8988T (cell line): ENCODE measurements around the gene PEX5.
"Not testable (repeated sequence)": the region's sequence is repeated elsewhere in the genome, so short reads cannot be mapped to it uniquely, and the experiment has no call there.

Experiments used
- DNase-seq: peaks from one replicate; pipeline ENCODE4 v3.0.0; 2011

Gene PEX5

DNA sequence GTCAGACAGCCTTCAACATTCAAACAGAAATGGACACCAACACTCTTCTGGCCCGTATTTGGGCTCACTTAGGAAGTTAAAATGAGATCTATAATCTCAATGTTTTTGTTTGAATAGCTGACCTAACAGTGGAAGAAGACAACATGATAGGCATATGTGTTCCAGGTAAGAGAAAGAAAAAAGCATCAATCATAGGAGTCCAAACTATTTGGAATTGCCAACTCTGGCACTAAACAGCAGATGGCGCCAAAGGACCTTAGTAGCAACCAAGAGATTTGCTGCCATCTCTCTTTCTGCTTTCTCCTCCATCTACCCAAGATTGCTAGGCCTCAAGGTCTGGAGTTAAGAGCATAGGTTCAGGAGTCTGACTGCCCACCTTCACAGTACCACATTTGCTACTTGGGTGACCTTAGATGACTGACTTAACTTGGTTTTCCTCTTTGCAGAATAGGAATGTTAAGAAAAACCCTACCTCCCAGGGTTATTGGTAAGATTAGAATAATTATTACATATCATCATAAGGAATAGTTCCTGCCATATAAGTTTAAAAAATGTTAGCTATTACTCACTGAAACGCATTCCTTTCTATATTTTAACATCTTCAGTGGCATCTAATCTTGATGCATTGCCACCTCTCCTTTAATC is 30.2 kb downstream of the PEX5 start:
- no peak for DNase-seq

DNA sequence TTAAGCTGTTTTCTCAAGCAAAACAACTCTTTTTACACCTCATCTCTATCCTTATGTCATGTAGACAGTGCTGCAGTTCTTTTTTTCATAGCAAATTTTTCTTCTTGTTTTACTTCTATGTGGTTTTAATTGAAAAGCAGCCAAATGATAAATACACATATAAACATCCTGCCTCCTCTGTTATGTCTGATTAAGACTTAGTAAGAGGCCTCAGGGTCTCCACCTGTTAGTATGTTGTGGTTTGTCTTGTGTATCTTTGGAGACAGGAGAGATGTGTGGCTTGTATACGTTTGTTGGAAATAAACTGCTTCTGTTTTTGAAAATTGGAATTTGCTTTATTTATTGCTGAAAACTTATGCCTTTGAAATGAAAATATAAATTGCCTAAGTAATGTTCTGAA is 32.0 kb downstream of the PEX5 start:
- DNase-seq, result no peak

DNA sequence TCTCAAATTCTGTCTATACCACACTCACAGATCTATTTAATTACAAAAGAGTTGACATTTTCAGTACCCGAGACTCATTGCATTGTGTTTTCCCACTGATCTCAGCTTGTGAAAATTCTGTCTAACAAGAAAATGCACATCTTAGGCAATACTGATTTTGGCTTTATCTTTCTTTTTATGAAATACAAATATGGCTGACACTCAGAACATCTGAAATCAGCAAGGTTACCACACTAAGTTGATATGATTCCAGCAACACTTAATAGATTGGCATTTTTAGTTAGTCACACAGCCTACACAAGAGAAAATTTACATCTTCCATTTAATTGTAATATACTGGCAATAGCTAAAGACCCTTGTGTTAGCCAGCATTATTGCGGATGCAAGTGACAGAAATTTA is 40.3 kb downstream of the PEX5 start:
- no peak for DNase-seq

DNA sequence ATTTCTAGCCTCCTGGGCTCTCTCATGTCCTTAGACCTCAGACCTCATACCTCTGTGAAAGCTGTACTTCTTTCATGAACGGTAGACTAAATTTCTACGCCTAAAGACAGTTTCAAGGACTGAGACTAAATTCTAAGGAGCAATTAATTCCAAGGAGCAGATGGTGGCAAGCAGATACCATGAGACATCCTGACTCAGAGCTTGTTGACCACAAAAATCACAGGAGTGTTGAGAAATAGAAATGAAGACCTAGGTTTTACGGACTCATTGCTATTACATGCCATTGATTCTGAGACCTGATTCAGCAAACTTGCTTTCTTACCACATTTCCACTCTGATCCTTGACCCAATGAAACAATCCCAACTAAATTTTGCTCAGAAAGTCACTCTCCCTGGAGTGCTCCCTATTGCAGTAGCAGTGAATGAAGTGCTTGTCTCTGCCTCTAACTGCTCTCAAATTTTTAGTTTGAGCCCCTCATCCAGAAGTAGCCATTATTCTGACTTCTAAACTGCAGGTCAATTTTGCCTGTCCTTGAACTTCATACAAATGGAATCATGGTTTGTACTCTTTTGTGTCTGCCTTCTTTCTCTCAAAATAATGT is 52.0 kb downstream of the PEX5 start:
- DNase-seq, result no peak

DNA sequence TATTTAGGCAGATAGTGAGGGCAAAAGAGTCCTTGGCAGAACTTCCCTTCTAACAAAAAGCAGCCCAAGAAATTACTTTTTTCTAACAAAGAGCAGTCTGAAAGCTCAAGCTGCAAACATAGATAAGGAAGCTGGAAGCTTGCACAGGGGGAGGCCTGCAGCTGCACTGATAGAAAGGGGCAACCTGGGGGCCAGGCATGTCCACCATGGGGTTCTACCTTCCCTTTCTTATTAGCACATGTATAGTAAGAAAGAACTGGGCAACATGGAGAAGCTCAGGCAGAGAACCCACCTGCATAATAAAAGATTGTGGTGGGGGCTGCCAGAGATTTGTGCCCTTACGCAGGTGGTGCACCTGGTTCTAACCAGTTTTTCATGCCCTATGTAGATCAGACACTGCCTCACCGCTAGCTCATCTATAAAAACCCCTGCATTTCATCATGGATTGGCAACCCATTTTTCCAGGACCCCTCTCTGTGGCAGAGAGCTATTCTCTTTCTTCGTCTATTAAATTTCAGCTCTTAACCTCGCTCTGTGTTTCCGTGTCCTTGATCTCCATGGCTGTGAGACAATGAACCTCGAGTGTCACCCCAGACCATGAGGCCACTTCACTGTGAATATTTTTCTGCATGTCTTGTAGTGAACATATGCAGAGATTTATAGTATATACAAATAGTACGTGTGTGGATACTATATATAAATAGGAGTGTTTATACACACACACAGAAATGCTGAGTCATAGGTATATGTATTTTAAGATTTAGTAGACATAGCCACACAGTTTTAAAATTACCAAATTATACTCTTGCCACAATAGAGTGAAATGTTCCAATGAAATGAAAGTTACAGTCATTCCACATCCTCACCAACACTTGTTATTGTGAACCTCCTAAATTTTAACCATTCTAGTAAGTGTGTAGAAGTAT is 53.0 kb downstream of the PEX5 start:
- no peak for DNase-seq

DNA sequence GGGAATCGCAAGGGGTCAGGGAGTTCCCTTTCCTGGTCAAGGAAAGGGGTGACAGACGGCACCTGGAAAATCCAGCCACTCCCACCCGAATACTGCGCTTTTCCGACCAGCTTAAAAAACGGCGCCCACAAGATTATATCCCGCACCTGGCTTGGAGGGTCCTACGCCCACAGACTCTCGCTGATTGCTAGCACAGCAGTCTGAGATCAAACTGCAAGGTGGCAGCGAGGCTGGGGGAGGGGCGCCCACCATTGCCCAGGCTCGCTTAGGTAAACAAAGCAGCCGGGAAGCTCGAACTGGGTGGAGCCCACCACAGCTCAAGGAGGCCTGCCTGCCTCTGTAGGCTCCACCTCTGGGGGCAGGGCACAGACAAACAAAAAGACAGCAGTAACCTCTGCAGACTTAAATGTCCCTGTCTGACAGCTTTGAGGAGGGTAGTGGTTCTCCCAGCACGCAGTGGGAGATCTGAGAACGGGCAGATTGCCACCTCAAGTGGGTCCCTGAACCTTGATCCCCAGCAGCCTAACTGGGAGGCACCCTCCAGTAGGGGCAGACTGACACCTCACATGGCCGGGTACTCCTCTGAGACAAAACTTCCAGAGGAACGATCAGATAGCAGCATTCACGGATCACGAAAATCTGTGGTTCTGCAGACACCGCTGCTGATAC is 62.0 kb downstream of the PEX5 start:
- not testable (repeated sequence) for DNase-seq

DNA sequence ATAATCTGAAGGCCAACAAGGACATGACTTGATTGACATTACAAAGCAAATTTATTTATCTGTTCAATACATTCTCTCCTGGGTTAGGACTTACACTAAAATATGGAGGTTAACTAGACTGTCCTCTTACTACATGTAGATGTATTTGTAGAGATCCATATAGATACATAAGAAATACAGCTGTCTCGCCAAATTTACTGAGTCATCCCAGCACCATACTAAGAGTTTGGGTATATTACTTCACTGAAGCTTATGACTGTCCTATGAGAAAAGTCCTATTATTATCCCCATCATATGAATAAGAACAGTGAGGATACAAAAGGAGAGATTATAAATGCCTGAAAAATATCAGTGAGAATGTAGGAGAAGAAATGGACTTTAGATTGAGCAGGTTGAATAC is 69.6 kb downstream of the PEX5 start:
- no peak for DNase-seq
